ENCODE results near the gene SLC50A1.

SLC50A1 gene

GRCh38 chr1:155135415-155136028 lies at the start of gene SLC50A1:
Gene SLC50A1, plus strand, starts transcription at chr1:155135852. Its CDS starts 60 bp downstream, at chr1:155135912.
- peak; percentile 94 for DNase-seq

GRCh38 chr1:155086128-155086741 lies 49.4 kb upstream of the SLC50A1 start:
- peak; percentile 73 for DNase-seq

- DNase-seq: no peak
These were observed 48.7 kb upstream of the SLC50A1 start for GRCh38 chr1:155086856-155087535.

GRCh38 chr1:155091071-155092051 lies 44.3 kb upstream of the SLC50A1 start:
- DNase-seq: peak; percentile 71

- no peak for DNase-seq
These were observed 43.5 kb upstream of the SLC50A1 start for GRCh38 chr1:155092131-155092530.

GRCh38 chr1:155092641-155093040 lies 43.0 kb upstream of the SLC50A1 start:
- no peak for DNase-seq

- no peak for DNase-seq
These were observed 41.6 kb upstream of the SLC50A1 start for GRCh38 chr1:155093911-155094621.

- DNase-seq: no peak
These were observed 41.1 kb upstream of the SLC50A1 start for GRCh38 chr1:155094622-155094948.

GRCh38 chr1:155099331-155099730 lies 36.3 kb upstream of the SLC50A1 start:
- DNase-seq: no peak

GRCh38 chr1:155103325-155103724 lies 32.3 kb upstream of the SLC50A1 start:
- DNase-seq: no peak

GRCh38 chr1:155104605-155105534 lies 30.8 kb upstream of the SLC50A1 start:
- DNase-seq: no peak

GRCh38 chr1:155105604-155106011 lies 30.0 kb upstream of the SLC50A1 start:
- no peak for DNase-seq

- DNase-seq: no peak
These were observed 28.8 kb upstream of the SLC50A1 start for GRCh38 chr1:155106862-155107261.

GRCh38 chr1:155107309-155108264 lies 28.1 kb upstream of the SLC50A1 start:
- no peak for DNase-seq

- DNase-seq: no peak
These were observed 27.4 kb upstream of the SLC50A1 start for GRCh38 chr1:155108296-155108695.

- no peak for DNase-seq
These were observed 25.3 kb upstream of the SLC50A1 start for GRCh38 chr1:155110381-155110780.

- DNase-seq: no peak
These were observed 24.8 kb upstream of the SLC50A1 start for GRCh38 chr1:155110826-155111225.

GRCh38 chr1:155113450-155113980 lies 22.1 kb upstream of the SLC50A1 start:
- no peak for DNase-seq

GRCh38 chr1:155116113-155116764 lies 19.4 kb upstream of the SLC50A1 start:
- DNase-seq: no peak

Data from CD4-positive, alpha-beta T cell treated with Interleukin-15 for 1 hour (primary cell).